UCSD-AML1 (cell line): Measurements from ENCODE around the gene CD180.

ENCODE experiments used
- DNase-seq: peaks from one replicate; lab custom pipeline; 2025; ENCODE audit not compliant: unreplicated experiment; lab: John Stamatoyannopoulos, UW

Gene CD180

DNA sequence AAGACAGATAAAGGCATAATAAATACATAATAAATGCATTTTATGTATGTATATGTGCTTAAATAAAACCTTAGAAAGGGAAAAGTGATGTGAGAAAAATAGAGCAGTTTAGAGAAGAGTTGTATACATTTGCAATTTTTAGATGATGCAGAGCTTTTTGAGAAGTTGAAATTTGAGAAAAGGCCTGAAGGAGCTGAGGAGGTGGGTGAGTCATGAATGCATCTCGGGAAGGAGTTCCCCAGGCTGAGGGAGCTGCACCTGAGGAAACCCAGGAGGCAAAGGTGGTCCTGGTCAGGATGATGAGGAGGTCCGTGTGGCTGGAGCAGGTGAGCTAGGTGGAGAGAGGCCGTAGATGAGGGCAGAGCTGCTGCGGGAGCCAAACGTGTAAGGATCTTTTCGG, 17.4 kb upstream of the CD180 start:
- no peak for DNase-seq

DNA sequence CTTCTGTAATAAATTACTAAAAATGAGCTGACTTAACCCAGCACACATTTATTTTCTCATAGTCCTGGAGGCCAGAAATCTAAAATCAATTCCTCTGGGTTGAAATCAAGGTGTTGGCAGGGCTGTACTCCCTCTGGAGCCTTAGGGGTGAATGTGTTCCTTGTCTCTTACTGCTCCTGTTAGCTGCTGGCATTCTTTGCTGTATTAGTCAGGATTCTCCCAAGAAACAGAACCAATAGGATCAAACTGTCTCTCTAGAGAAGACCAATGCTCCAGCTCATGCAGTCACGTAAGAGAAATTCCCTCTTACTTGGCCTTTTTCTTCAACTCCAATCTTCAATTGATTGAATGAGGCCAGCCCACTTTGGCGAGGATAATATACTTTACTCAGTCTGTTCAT, 15.3 kb upstream of the CD180 start:
- DNase-seq, result no peak

GRCh38 chr5:67209141-67209771, 12.7 kb upstream of the CD180 start:
- DNase-seq, result peak; percentile 43

DNA sequence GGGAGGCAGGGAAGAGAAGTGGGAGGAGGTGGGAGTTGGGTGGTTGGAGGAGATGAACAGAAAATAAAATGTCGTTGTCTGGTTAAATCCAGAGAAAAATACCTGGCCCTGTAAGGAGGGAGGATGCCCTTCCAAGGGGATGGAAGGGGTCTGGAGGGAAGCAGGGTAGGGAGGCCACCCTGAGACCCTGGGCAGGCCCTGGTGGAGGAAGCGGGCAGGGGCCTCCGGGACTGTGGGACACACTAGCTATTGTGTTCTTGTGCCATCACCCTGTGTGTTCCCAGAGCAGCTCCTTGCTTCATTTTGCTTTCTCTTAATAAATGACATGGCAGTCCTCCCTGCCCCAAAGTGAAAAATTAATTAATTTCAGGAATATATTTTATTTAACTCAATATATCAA, 11.8 kb upstream of the CD180 start:
- no peak for DNase-seq

- peak; percentile 77 for DNase-seq
These were observed 10.3 kb upstream of the CD180 start for GRCh38 chr5:67206929-67207328.

DNA sequence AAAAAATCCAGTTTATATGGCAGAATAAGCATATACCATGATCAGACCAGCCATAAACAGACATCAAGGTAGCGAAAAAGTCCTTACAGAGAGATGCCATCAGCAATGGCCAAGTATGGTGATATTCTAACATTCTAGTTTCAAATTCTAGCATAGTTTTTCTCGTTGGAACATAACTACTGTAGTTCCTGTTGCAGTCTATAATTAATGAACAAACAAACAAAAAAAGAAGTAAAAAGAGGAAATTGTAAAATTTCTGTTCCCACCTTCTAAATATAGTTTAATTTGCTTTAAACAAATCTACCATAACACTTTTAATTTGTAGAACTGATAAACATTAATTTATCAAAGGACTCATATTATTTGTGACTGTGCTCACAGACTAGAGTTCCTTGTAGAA, 9.9 kb upstream of the CD180 start:
- no peak for DNase-seq

- no peak for DNase-seq
These were observed 9.4 kb upstream of the CD180 start for GRCh38 chr5:67205981-67206380.

DNA sequence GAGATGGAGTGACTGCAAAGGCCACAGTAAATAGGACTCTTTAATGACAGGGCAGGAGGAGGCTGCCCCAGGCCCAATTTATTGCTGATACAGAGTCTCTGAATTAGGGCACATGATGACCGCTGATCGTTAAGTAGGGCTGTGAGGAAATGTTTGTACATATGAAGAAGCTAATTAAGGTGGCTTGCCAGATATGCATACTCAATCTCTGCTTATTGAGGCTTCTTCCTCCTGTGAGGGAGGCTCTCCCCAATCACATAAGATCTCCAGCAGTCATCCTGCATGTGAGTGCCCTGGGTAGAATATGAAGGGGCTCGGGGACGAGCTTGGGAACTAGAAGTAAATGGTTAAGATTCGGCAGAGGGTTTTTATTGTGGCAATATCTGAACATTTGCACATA, 8.2 kb upstream of the CD180 start:
- no peak for DNase-seq

DNA sequence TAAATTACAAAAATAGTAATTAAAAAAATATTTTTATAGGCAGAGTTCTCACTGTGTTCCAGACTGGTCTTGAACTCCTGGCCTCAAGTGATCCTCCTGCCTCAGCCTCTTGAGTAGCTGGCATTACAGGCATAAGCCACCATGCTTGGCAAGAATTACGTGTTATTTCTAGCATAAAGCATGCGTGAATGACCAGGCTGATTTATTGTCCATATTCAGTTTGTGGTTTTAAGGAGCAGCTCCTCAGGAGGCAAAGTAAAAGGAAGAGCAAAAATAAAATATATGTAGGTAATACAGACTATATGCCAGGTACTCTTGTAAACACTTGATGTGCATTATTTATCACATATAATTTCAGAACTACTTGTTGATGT, 7.1 kb upstream of the CD180 start:
- DNase-seq, result no peak

DNA sequence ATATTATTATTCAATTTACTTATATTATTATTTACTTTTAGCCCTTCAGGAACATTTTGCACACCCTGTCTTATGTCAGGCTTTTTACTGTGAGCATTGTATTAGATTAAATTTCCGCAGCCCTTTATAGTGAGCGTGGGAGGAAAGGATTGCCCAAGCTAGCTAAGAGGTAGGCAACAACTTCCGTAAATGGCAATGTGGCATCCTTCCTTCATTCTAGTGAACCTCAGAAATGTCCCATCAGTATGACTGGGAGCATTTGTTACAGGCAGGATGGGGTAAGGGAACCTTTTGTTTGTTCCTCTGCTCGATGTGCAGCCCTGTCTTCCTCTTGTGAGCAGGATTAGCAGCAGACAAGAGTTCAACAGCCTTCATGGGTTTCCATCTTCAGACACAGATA, 6.2 kb upstream of the CD180 start:
- DNase-seq, result peak; percentile 28

- no peak for DNase-seq
These were observed 5.4 kb upstream of the CD180 start for GRCh38 chr5:67201897-67202549.

GRCh38 chr5:67200809-67201562, 4.4 kb upstream of the CD180 start:
- no peak for DNase-seq

DNA sequence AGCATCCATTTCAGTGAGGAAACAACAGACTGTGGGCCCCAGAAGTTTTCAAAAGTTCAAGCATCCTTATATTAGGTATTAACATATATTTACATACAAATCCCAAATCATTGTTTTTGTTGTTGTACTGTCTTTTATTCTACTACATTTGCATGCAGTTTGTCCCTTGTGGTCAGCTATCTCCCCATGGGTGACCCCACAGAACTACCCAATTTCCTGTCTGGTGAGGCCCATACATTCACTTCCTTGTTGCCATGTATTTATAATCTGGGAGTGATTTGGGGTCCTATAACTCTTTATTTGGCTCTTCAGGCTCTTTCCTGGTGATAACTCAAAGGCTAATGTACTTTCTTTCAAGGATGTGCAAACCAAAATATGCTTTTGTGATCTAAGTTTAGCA, 3.3 kb upstream of the CD180 start:
- no peak for DNase-seq

DNA sequence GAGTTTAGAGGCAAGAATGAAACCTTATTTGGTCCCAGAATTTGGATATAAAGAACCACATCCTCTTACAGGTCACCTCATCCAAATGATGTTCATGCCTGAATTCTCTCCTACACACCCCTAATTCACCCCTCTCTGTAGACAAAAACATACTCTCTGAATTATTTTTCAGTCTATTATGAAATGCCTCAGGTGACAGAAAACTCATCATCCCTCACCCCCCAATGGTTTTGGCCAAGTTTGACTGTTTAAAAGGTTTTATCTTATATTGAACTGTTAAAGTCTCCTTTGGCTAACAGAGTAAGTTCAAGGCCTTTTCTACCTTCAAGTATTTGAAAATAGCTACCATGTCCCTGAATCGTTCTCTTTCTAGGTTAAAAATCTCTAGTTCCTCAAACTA, 2.3 kb upstream of the CD180 start:
- no peak for DNase-seq

- DNase-seq, result no peak
These were observed 937 bp upstream of the CD180 start for GRCh38 chr5:67197536-67197935.

- DNase-seq, result no peak
These were observed 958 bp downstream of the CD180 start for GRCh38 chr5:67195406-67196275.

GRCh38 chr5:67194166-67194565, 2.4 kb downstream of the CD180 start:
- no peak for DNase-seq

DNA sequence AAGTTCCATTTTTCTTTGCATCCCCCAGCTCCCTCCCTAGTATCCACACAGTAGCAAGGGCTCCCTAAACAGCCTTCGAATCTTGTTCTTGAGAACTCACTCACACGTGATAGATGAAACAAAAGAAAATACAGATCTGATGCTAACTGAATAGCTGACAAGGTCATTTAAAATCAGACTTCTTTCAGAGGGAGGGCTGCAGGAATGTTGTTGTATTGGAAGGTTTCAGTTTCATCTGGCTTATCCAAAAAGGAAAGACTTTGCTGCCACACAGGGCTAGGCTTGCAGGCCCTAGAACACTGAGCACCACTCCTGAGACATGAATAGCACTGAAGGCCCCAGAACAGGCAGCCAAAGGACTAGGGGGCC, 3.2 kb downstream of the CD180 start:
- DNase-seq, result no peak

DNA sequence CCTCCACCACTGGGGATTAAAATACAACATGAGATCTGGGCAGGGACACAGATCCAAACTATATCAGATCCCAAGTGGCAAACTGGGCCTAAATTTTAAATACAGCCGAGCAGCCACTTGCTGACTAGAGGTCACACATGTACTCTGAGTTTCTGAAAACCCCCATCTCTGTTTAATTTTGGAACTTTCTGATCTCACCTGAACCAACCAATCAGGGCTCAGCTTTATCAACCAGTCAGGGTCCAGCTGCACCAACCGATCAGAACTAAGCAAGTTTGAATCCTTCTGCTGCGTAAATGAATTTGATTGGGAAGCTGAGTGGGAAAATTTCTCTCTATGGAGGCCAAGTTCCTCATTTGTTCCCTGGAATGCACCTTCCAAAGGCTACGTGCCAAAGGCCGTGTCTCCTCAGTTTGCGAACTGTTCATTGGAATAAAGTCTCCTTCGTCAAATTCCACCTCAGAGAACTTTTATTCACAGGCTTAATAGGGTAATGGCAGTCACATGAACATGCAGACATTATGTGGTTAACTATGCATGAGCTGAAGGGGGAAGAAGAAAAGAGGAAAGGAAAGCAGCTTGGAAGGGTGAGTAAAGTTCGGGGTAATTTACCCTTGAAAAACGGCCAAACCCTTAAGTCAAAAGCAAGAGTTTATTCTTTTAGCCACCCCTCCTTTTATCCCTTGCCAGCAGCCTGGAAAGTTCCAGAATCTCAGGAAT, 3.7 kb downstream of the CD180 start:
- DNase-seq, result no peak

DNA sequence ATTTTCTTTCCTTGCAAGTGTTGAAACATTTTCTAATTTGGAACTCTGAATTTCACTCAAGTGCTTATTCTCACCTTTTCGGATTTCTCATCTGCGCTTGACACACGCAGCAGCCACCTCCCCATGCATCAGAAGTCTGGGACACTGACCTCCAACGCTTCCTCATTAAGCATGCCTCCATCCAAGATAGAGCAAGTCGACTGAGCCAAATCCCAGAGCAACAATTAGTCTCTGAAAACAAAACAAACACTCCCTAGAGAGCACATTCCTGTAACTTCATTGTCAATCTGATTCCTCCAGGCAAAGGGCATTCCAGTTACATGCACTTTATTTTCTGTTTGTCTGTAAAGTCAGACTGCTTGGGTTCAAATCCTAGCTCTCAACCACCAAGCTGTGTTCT, 5.7 kb downstream of the CD180 start:
- no peak for DNase-seq

GRCh38 chr5:67190410-67190809, 6.2 kb downstream of the CD180 start:
- no peak for DNase-seq
